NCI-H1436 (cell line): Measurements from ENCODE around the gene GPC3.

ENCODE experiments used
- DNase-seq: peaks from one replicate; lab custom pipeline; 2025; lab: John Stamatoyannopoulos, UW

GPC3 gene

GRCh38 chrX:133681897-133682296 lies 303.5 kb downstream of the GPC3 start:
- no peak for DNase-seq

GRCh38 chrX:133681421-133681820 lies 304.0 kb downstream of the GPC3 start:
- no peak for DNase-seq

GRCh38 chrX:133677123-133678063 lies 308.0 kb downstream of the GPC3 start:
- DNase-seq: no peak

GRCh38 chrX:133676344-133677122 lies 308.9 kb downstream of the GPC3 start:
- peak; percentile 49 for DNase-seq

- DNase-seq: no peak
Observed at GRCh38 chrX:133674726-133675470, 310.5 kb downstream of the GPC3 start.

- peak; percentile 29 for DNase-seq
Observed at GRCh38 chrX:133670383-133670782, 315.0 kb downstream of the GPC3 start.

GRCh38 chrX:133669214-133669613 lies 316.2 kb downstream of the GPC3 start:
- DNase-seq: no peak

- DNase-seq: no peak
Observed at GRCh38 chrX:133668225-133668931, 317.0 kb downstream of the GPC3 start.

GRCh38 chrX:133666256-133666655 lies 319.1 kb downstream of the GPC3 start:
- no peak for DNase-seq

GRCh38 chrX:133661962-133662839 lies 323.2 kb downstream of the GPC3 start:
- no peak for DNase-seq

- no peak for DNase-seq
Observed at GRCh38 chrX:133660281-133660680, 325.1 kb downstream of the GPC3 start.

- DNase-seq: no peak
Observed at GRCh38 chrX:133658293-133658911, 327.0 kb downstream of the GPC3 start.

- DNase-seq: no peak
Observed at GRCh38 chrX:133655275-133656265, 329.8 kb downstream of the GPC3 start.

GRCh38 chrX:133654811-133655210 lies 330.6 kb downstream of the GPC3 start:
- no peak for DNase-seq

- no peak for DNase-seq
Observed at GRCh38 chrX:133653358-133653757, 332.0 kb downstream of the GPC3 start.

GRCh38 chrX:133652185-133652584 lies 333.2 kb downstream of the GPC3 start:
- DNase-seq: no peak

- no peak for DNase-seq
Observed at GRCh38 chrX:133650239-133650638, 335.2 kb downstream of the GPC3 start.

GRCh38 chrX:133649651-133650050 lies 335.7 kb downstream of the GPC3 start:
- no peak for DNase-seq

GRCh38 chrX:133648594-133648993 lies 336.8 kb downstream of the GPC3 start:
- DNase-seq: no peak
